ENCODE measurements around the gene ATP10A. TPM values are rescaled to one million over a fixed set of nuclear protein-coding genes. Genes with fewer than 3 reads are reported as not detected.
"Not testable (repeated sequence)": the region's sequence is repeated elsewhere in the genome, so short reads cannot be mapped to it uniquely, and the experiment has no call there.

The ATP10A gene
- total and polyA plus RNA-seq, 9 donors = 0.28 to 3.2 (median 1.1) TPM

GRCh38 chr15:25761971-25762662, 101.0 kb downstream of the ATP10A start:
- intact Hi-C loops (cut with DNase I) = no loop called here
- no peaks in the 10 kb centered on the region for H3K9me3 ChIP-seq
- TF ChIP-seq POLR2A (IDR thresholded peaks at IDR 0.05) (no peak), EP300 (IDR thresholded peaks at IDR 0.05) (no peak), CTCF (IDR thresholded peaks at IDR 0.05) (no peak)
- H3K27ac ChIP-seq = no peak overlapping the region
- H3K4me3 ChIP-seq = no peak overlapping the region
- DNase-seq = no peak
- no peaks in the 10 kb centered on the region for H3K4me1 ChIP-seq (ENCODE audit: insufficient read depth)
- WGBS, 3 donors = 79 to 85% (median 84%) methylated on average over 13 of the region's 13 CpGs
- no peaks in the 10 kb centered on the region for H3K36me3 ChIP-seq
- no peaks in the 10 kb centered on the region for H3K27me3 ChIP-seq

- no peak overlapping the region for H3K27ac ChIP-seq
- intact Hi-C loops (cut with DNase I) = no loop called here
- no peaks in the 10 kb centered on the region for H3K4me1 ChIP-seq (ENCODE audit: insufficient read depth)
- no peak for TF ChIP-seq CTCF (IDR thresholded peaks at IDR 0.05)
- TF ChIP-seq EP300 (IDR thresholded peaks at IDR 0.05) = no peak
- no peak for TF ChIP-seq POLR2A (IDR thresholded peaks at IDR 0.05)
- no peaks in the 10 kb centered on the region for H3K9me3 ChIP-seq
- H3K4me3 ChIP-seq = no peak overlapping the region
- H3K27me3 ChIP-seq = no peaks in the 10 kb centered on the region
- H3K36me3 ChIP-seq = no peaks in the 10 kb centered on the region
- DNase-seq = no peak
- WGBS, 3 donors = 92 to 95% (median 93%) methylated on average over 4 of the region's 4 CpGs
These were observed 103.7 kb downstream of the ATP10A start for GRCh38 chr15:25759421-25759820.

GRCh38 chr15:25758612-25759011, 104.5 kb downstream of the ATP10A start:
- H3K9me3 ChIP-seq; DNase-seq; intact Hi-C loops (cut with DNase I); H3K4me1 ChIP-seq (ENCODE audit: insufficient read depth); H3K4me3 ChIP-seq; H3K27me3 ChIP-seq; H3K36me3 ChIP-seq; H3K27ac ChIP-seq: not testable (repeated sequence)
- WGBS, 3 donors = 93 to 96% (median 95%) methylated on average over 11 of the region's 11 CpGs

- Histone ChIP-seq H3K27ac (no peak overlapping the region), H3K36me3 (no peaks in the 10 kb centered on the region), H3K27me3 (no peaks in the 10 kb centered on the region), H3K4me1 (ENCODE audit: insufficient read depth) (no peaks in the 10 kb centered on the region), H3K9me3 (no peaks in the 10 kb centered on the region), H3K4me3 (no peak overlapping the region)
- TF ChIP-seq EP300 (IDR thresholded peaks at IDR 0.05) (no peak), CTCF (IDR thresholded peaks at IDR 0.05) (no peak), POLR2A (IDR thresholded peaks at IDR 0.05) (no peak)
- intact Hi-C loops (cut with DNase I) = loop anchor here in 1 of 4 donors (10.0 kb wide), 1 partner anchor 61 kb away; no protein-coding TSS in a partner anchor
- WGBS, 3 donors = 80 to 92% (median 92%) methylated on average over 10 of the region's 10 CpGs
- DNase-seq = no peak
These were observed 119.4 kb downstream of the ATP10A start for GRCh38 chr15:25743548-25744275.

All from ovary (tissue), 9 donors.